GM10847 (cell line): ENCODE measurements around the gene COPS7A.

ENCODE experiments used
- POLR2A ChIP-seq: IDR thresholded peaks from 2 replicates; pipeline ENCODE4 v1.6.1; 2011; ENCODE audit not compliant: insufficient read length; ENCODE audit errors: extremely low read depth

The COPS7A gene

GRCh38 chr12:6771091-6771495 is 47.2 kb downstream of the COPS7A start:
- TF ChIP-seq POLR2A: no peak

- TF ChIP-seq POLR2A: no peak
Observed at GRCh38 chr12:6771509-6772330, 47.9 kb downstream of the COPS7A start.

GRCh38 chr12:6772331-6772695 is 48.5 kb downstream of the COPS7A start, which contains the start of gene LAG3:
TSS of gene LAG3 (plus strand) at chr12:6772520. CDS start at chr12:6772853, 333 bp downstream.
- TF ChIP-seq POLR2A: no peak

- no peak for TF ChIP-seq POLR2A
Observed at GRCh38 chr12:6772726-6773589, 49.1 kb downstream of the COPS7A start.

GRCh38 chr12:6773590-6774351 is 49.9 kb downstream of the COPS7A start:
- no peak for TF ChIP-seq POLR2A

GRCh38 chr12:6774499-6775062 is 50.7 kb downstream of the COPS7A start:
- no peak for TF ChIP-seq POLR2A

- no peak for TF ChIP-seq POLR2A
Observed at GRCh38 chr12:6775185-6776174, 51.6 kb downstream of the COPS7A start.

- TF ChIP-seq POLR2A: no peak
Observed at GRCh38 chr12:6777386-6777785, 53.5 kb downstream of the COPS7A start.

GRCh38 chr12:6778217-6778573 is 54.3 kb downstream of the COPS7A start:
- no peak for TF ChIP-seq POLR2A

- no peak for TF ChIP-seq POLR2A
Observed at GRCh38 chr12:6778574-6779550, 55.0 kb downstream of the COPS7A start.

- TF ChIP-seq POLR2A: no peak
Observed at GRCh38 chr12:6779708-6780432, 56.0 kb downstream of the COPS7A start.

- no peak for TF ChIP-seq POLR2A
Observed at GRCh38 chr12:6780573-6780972, 56.7 kb downstream of the COPS7A start.
